ENCODE measurements around the gene TFDP1.

Gene TFDP1

GRCh38 chr13:113653264-113654174, 69.0 kb downstream of the TFDP1 start:
- no peak for DNase-seq

- no peak for DNase-seq
Observed at GRCh38 chr13:113654175-113654560, 69.6 kb downstream of the TFDP1 start.

- DNase-seq, result no peak
Observed at GRCh38 chr13:113654591-113655345, 70.2 kb downstream of the TFDP1 start.

- no peak for DNase-seq
Observed at GRCh38 chr13:113655346-113656002, 70.9 kb downstream of the TFDP1 start.

- no peak for DNase-seq
Observed at GRCh38 chr13:113656003-113656588, 71.5 kb downstream of the TFDP1 start.

GRCh38 chr13:113656831-113657671, 72.5 kb downstream of the TFDP1 start:
- DNase-seq, result no peak

- no peak for DNase-seq
Observed at GRCh38 chr13:113657851-113658741, 73.5 kb downstream of the TFDP1 start, which contains the start of gene ATP4B. ATP4B (minus strand) TSS chr13:113658198; CDS start chr13:113658144, 54 bp downstream.

- no peak for DNase-seq
Observed at GRCh38 chr13:113658836-113659235, 74.3 kb downstream of the TFDP1 start.

- no peak for DNase-seq
Observed at GRCh38 chr13:113659337-113659736, 74.8 kb downstream of the TFDP1 start.

GRCh38 chr13:113660066-113660465, 75.5 kb downstream of the TFDP1 start:
- DNase-seq, result no peak

- no peak for DNase-seq
Observed at GRCh38 chr13:113661509-113661908, 77.0 kb downstream of the TFDP1 start.

GRCh38 chr13:113663934-113664333, 79.4 kb downstream of the TFDP1 start:
- no peak for DNase-seq

GRCh38 chr13:113664751-113665596, 80.4 kb downstream of the TFDP1 start:
- no peak for DNase-seq

- no peak for DNase-seq
Observed at GRCh38 chr13:113665597-113666328, 81.2 kb downstream of the TFDP1 start.

- no peak for DNase-seq
Observed at GRCh38 chr13:113666329-113666670, 81.7 kb downstream of the TFDP1 start.

- DNase-seq, result no peak
Observed at GRCh38 chr13:113666951-113667701, 82.6 kb downstream of the TFDP1 start, which contains the start of gene GRK1. GRK1 (plus strand) TSS chr13:113667219; CDS start chr13:113667387, 168 bp downstream.

- DNase-seq, result no peak
Observed at GRCh38 chr13:113667771-113668490, 83.4 kb downstream of the TFDP1 start.

- DNase-seq, result no peak
Observed at GRCh38 chr13:113668491-113668971, 84.0 kb downstream of the TFDP1 start.

All from SIG-M5 (cell line).